A673 (cell line): ENCODE measurements around the gene SCYL1. TPM values are rescaled to one million over a fixed set of nuclear protein-coding genes. Genes with fewer than 3 reads are reported as not detected.

Experiments used
- BruUV-seq: library from RNA; stranded (reverse); fragments of 400-500 nt; replicated peaks from 2 replicates; lab custom pipeline; 2021; lab: Mats Ljungman, UMichigan
- CTCF ChIA-PET: fragments of 300-600 bp; sonication (Branson Sonifier 250); formaldehyde crosslinking; loops from one replicate; lab custom pipeline; 2022; ENCODE audit warnings: antibody characterized with exemption; lab: Charles Lee
- POLR2A ChIA-PET: fragments of 300-600 bp; sonication (Branson Sonifier 250); formaldehyde crosslinking; loops from one replicate; lab custom pipeline; 2022; ENCODE audit warnings: antibody characterized with exemption; ENCODE audit not compliant: low non-redundant PET; lab: Charles Lee
- DNase-seq: peaks from one replicate; pipeline ENCODE4 v3.0.0-alpha.2; 2015; ENCODE audit warnings: low spot score
- H3K27ac ChIP-seq: fragments of 200-600 bp; sonication (generic); 2 replicates; pipeline ENCODE4 v1.5.1; 2016; ENCODE audit warnings: mixed run types, low read depth, mild to moderate bottlenecking, mixed read lengths, antibody characterized with exemption, low read length; ENCODE audit not compliant: poor library complexity, severe bottlenecking
- H3K27me3 ChIP-seq: fragments of 200-600 bp; sonication (generic); replicated peaks from 2 replicates; pipeline ENCODE4 v1.6.1; 2017; ENCODE audit warnings: mixed run types, low read depth, mild to moderate bottlenecking, mixed read lengths, antibody characterized with exemption, low read length; ENCODE audit not compliant: insufficient read depth, poor library complexity
- H3K36me3 ChIP-seq: fragments of 200-600 bp; sonication (generic); 2 replicates; pipeline ENCODE4 v1.6.1; 2016; ENCODE audit warnings: mixed run types, mild to moderate bottlenecking, mixed read lengths, antibody characterized with exemption, low read length; ENCODE audit not compliant: insufficient read depth, poor library complexity, severe bottlenecking
- H3K4me1 ChIP-seq: fragments of 200-600 bp; sonication (generic); 2 replicates; pipeline ENCODE4 v1.6.1; 2017; ENCODE audit warnings: mixed run types, mild to moderate bottlenecking, mixed read lengths, antibody characterized with exemption, low read length; ENCODE audit not compliant: insufficient read depth, poor library complexity, severe bottlenecking
- H3K4me3 ChIP-seq: fragments of 200-600 bp; sonication (generic); 2 replicates; pipeline ENCODE4 v1.5.1; 2016; ENCODE audit warnings: low read depth, mixed run types, mild to moderate bottlenecking, mixed read lengths, low read length; ENCODE audit not compliant: poor library complexity, severe bottlenecking
- H3K9me3 ChIP-seq: fragments of 200-600 bp; sonication (generic); 2 replicates; pipeline ENCODE4 v1.6.1; 2016; ENCODE audit warnings: mixed run types, low read depth, mild to moderate bottlenecking, mixed read lengths, antibody characterized with exemption, low read length; ENCODE audit not compliant: poor library complexity, severe bottlenecking
- CTCF ChIP-seq: fragments of 300-800, 200-600 bp; sonication (generic); conservative IDR thresholded peaks from 2 replicates; pipeline ENCODE4 v1.5.1; 2017; ENCODE audit warnings: low read depth, mild to moderate bottlenecking, antibody characterized with exemption, low read length, moderate library complexity, mixed read lengths
- EZH2 ChIP-seq: fragments of 200-600 bp; sonication (generic); IDR thresholded peaks from 2 replicates; pipeline ENCODE4 v1.6.1; 2017; ENCODE audit warnings: borderline replicate concordance, low read depth, mild to moderate bottlenecking, mixed read lengths, antibody characterized with exemption, low read length; ENCODE audit not compliant: poor library complexity, severe bottlenecking
- intact Hi-C: fragments of 100-400 bp; cut with micrococcal nuclease; formaldehyde crosslinking; loops from one replicate; pipeline ENCODE4 v1.10.0; 2022; ENCODE audit not compliant: unreplicated experiment
- total RNA-seq: library from RNA; stranded (reverse); gene quantifications from 2 replicates; pipeline ENCODE4 v1.2.3, GENCODE V29; 2021

SCYL1 gene
- total RNA-seq, 1 experiment from 2014 or later = 90.6 TPM

- CTCF ChIA-PET = interaction anchor here (0.6 to 2.2 kb wide), 5 partner anchors 10 to 1269 kb away, joined by 3 to 12 read pairs (median 3); no protein-coding TSS in a partner anchor
- Histone ChIP-seq H3K27me3 (no peaks in the 10 kb centered on the region), H3K9me3 (no peaks in the 10 kb centered on the region), H3K4me3 (peak within 1 kb of the TSS; percentile 87), H3K27ac (peak within 1 kb of the TSS; percentile 92), H3K36me3 (peaks cover 6% of the 10 kb centered on the region), H3K4me1 (peaks cover 28% of the 10 kb centered on the region)
- no TSS peak for BruUV-seq
- intact Hi-C loops = loop anchor here (1.0 to 5.0 kb wide), 3 partner anchors 29 to 188 kb away; partner anchors contain the start of gene SLC25A45
- TF ChIP-seq CTCF (peak; percentile 64), EZH2 (no peak)
- peak; percentile 100 for DNase-seq
- POLR2A ChIA-PET = interaction anchor here (1.2 kb wide), 1 partner anchor 9 kb away, joined by 3 read pairs; no protein-coding TSS in a partner anchor
Measured at GRCh38 chr11:65569973-65570918, 45.4 kb downstream of the SCYL1 start, which contains the start of gene ZNRD2. TSS of gene ZNRD2 (plus strand) at chr11:65570477. CDS start at chr11:65570492, 15 bp downstream.

- BruUV-seq = no TSS peak
- Histone ChIP-seq H3K36me3 (peaks cover 6% of the 10 kb centered on the region), H3K4me1 (peaks cover 35% of the 10 kb centered on the region), H3K27ac (peak overlapping the region; percentile 92), H3K27me3 (no peaks in the 10 kb centered on the region), H3K9me3 (no peaks in the 10 kb centered on the region), H3K4me3 (peak overlapping the region; percentile 87)
- ChIA-PET CTCF (interaction anchor here (0.6 to 2.1 kb wide), 4 partner anchors 11 to 205 kb away, joined by 4 to 13 read pairs (median 8); no protein-coding TSS in a partner anchor), POLR2A (no interaction called here)
- intact Hi-C loops = loop anchor here (5.0 kb wide), 2 partner anchors 36 to 189 kb away; partner anchors contain the start of gene SLC25A45
- no peak for TF ChIP-seq EZH2
- TF ChIP-seq CTCF = no peak
- DNase-seq = no peak
Measured at GRCh38 chr11:65571420-65571819, 46.5 kb downstream of the SCYL1 start.

GRCh38 chr11:65571940-65572339, 47.1 kb downstream of the SCYL1 start:
- intact Hi-C loops = loop anchor here (5.0 kb wide), 2 partner anchors 35 to 190 kb away; partner anchors contain the start of gene SLC25A45
- Histone ChIP-seq H3K27ac (no peak overlapping the region), H3K4me1 (peaks cover 40% of the 10 kb centered on the region), H3K27me3 (no peaks in the 10 kb centered on the region), H3K4me3 (peak overlapping the region; percentile 87), H3K36me3 (peaks cover 6% of the 10 kb centered on the region), H3K9me3 (no peaks in the 10 kb centered on the region)
- POLR2A ChIA-PET = interaction anchor here (0.6 kb wide), 1 partner anchor 41 kb away, joined by 12 read pairs; no protein-coding TSS in a partner anchor
- CTCF ChIA-PET = interaction anchor here (0.6 to 2.1 kb wide), 5 partner anchors 22 to 205 kb away, joined by 5 to 13 read pairs (median 8); no protein-coding TSS in a partner anchor
- DNase-seq = peak; percentile 65
- BruUV-seq = no TSS peak
- TF ChIP-seq CTCF (peak; percentile 47), EZH2 (no peak)
